Measurements from ENCODE around the gene RAD18. TPM values are rescaled to one million over a fixed set of nuclear protein-coding genes. Genes with fewer than 3 reads are reported as not detected.
A peak's percentile ranks its signal among the peaks of the same experiment; 100 is the strongest.

RAD18 gene
- total RNA-seq, 1 experiment from 2014 or later: 13.6 TPM

- DNase-seq (ENCODE audit: extremely low read depth, low read depth): no peak
Observed at GRCh38 chr3:8870134-8870533, 93.1 kb downstream of the RAD18 start.

- DNase-seq (ENCODE audit: extremely low read depth, low read depth): peak; percentile 41
Observed at GRCh38 chr3:8869613-8870012, 93.7 kb downstream of the RAD18 start.

GRCh38 chr3:8868996-8869395 is 94.3 kb downstream of the RAD18 start:
- DNase-seq (ENCODE audit: extremely low read depth, low read depth): no peak

- no peak for DNase-seq (ENCODE audit: extremely low read depth, low read depth)
Observed at GRCh38 chr3:8867646-8868045, 95.6 kb downstream of the RAD18 start.

GRCh38 chr3:8865697-8866096 is 97.6 kb downstream of the RAD18 start:
- no peak for DNase-seq (ENCODE audit: extremely low read depth, low read depth)

- DNase-seq (ENCODE audit: extremely low read depth, low read depth): no peak
Observed at GRCh38 chr3:8864402-8865350, 98.6 kb downstream of the RAD18 start.

- no peak for DNase-seq (ENCODE audit: extremely low read depth, low read depth)
Observed at GRCh38 chr3:8863891-8864290, 99.4 kb downstream of the RAD18 start.

- no peak for DNase-seq (ENCODE audit: extremely low read depth, low read depth)
Observed at GRCh38 chr3:8857720-8858367, 105.4 kb downstream of the RAD18 start.

- DNase-seq (ENCODE audit: extremely low read depth, low read depth): no peak
Observed at GRCh38 chr3:8856721-8857120, 106.6 kb downstream of the RAD18 start.

- DNase-seq (ENCODE audit: extremely low read depth, low read depth): no peak
Observed at GRCh38 chr3:8856071-8856470, 107.2 kb downstream of the RAD18 start.

- no peak for DNase-seq (ENCODE audit: extremely low read depth, low read depth)
Observed at GRCh38 chr3:8854656-8855055, 108.6 kb downstream of the RAD18 start.

- no peak for DNase-seq (ENCODE audit: extremely low read depth, low read depth)
Observed at GRCh38 chr3:8853081-8853480, 110.2 kb downstream of the RAD18 start.

GRCh38 chr3:8852511-8852910 is 110.8 kb downstream of the RAD18 start:
- no peak for DNase-seq (ENCODE audit: extremely low read depth, low read depth)

GRCh38 chr3:8851703-8852102 is 111.6 kb downstream of the RAD18 start:
- no peak for DNase-seq (ENCODE audit: extremely low read depth, low read depth)

GRCh38 chr3:8848696-8849131 is 114.6 kb downstream of the RAD18 start:
- no peak for DNase-seq (ENCODE audit: extremely low read depth, low read depth)

- DNase-seq (ENCODE audit: extremely low read depth, low read depth): no peak
Observed at GRCh38 chr3:8847317-8847716, 116.0 kb downstream of the RAD18 start.

- no peak for DNase-seq (ENCODE audit: extremely low read depth, low read depth)
Observed at GRCh38 chr3:8846176-8846575, 117.1 kb downstream of the RAD18 start.

GRCh38 chr3:8845641-8846040 is 117.6 kb downstream of the RAD18 start:
- DNase-seq (ENCODE audit: extremely low read depth, low read depth): no peak

- no peak for DNase-seq (ENCODE audit: extremely low read depth, low read depth)
Observed at GRCh38 chr3:8843347-8843746, 119.9 kb downstream of the RAD18 start.

GRCh38 chr3:8842293-8842692 is 121.0 kb downstream of the RAD18 start:
- no peak for DNase-seq (ENCODE audit: extremely low read depth, low read depth)

GRCh38 chr3:8841472-8841871 is 121.8 kb downstream of the RAD18 start:
- DNase-seq (ENCODE audit: extremely low read depth, low read depth): no peak

- DNase-seq (ENCODE audit: extremely low read depth, low read depth): no peak
Observed at GRCh38 chr3:8840556-8840955, 122.7 kb downstream of the RAD18 start.
